HUES6 (cell line): ENCODE data around the gene ZNF276.
A peak's percentile ranks its signal among the peaks of the same experiment; 100 is the strongest.

Experiments used
- H3K27ac ChIP-seq: 2 replicates; pipeline ENCODE4 v1.7.0; 2013; ENCODE audit warnings: low read depth, mild to moderate bottlenecking, low read length, inconsistent platforms
- H3K27me3 ChIP-seq: 2 replicates; pipeline ENCODE4 v1.6.1; 2013; ENCODE audit warnings: low read length; ENCODE audit not compliant: control insufficient read depth, insufficient read depth
- H3K36me3 ChIP-seq: 2 replicates; pipeline ENCODE4 v1.6.1; 2013; ENCODE audit warnings: low read length; ENCODE audit not compliant: control insufficient read depth, insufficient read depth
- H3K4me1 ChIP-seq: 2 replicates; pipeline ENCODE4 v1.6.1; 2013; ENCODE audit warnings: low read length; ENCODE audit not compliant: control insufficient read depth, insufficient read depth
- H3K4me3 ChIP-seq: 2 replicates; pipeline ENCODE4 v1.5.1; 2013; ENCODE audit warnings: low read depth, low read length
- H3K9ac ChIP-seq: one replicate; pipeline ENCODE4 v1.6.1; 2013; ENCODE audit warnings: mild to moderate bottlenecking, low read length
- H3K9me3 ChIP-seq: 2 replicates; pipeline ENCODE4 v1.6.1; 2013; ENCODE audit warnings: low read depth, low read length; ENCODE audit not compliant: control insufficient read depth, insufficient read depth

The ZNF276 gene

DNA sequence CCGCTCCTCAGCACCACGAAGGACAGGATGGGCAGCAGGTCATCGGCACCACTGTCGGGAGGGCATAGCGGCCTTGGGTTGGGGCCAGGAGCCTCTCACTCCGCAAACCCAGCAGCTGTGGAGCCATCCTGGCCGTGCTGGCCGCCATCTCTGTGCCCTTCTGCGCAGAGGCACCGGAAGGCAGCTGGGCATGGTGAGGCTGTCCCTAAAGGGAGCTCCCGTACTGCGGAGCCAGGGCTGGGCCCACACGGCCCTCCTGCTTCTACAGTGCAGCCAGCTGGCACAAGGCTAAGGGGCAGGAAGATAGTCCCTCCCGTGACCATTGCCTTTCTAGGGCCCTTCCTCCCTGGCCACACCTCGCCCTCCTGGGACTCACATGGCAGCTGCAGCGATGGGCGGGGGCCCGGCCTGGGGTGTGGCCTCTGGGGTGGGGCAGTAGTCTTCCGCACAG lies 12.8 kb upstream of the ZNF276 start:
- H3K9me3 ChIP-seq: no peaks in the 10 kb centered on the region
- no peak overlapping the region for H3K9ac ChIP-seq
- H3K4me3 ChIP-seq: no peak overlapping the region
- H3K36me3 ChIP-seq: no peaks in the 10 kb centered on the region
- H3K27me3 ChIP-seq: peaks cover 12% of the 10 kb centered on the region
- peaks cover 23% of the 10 kb centered on the region for H3K4me1 ChIP-seq
- H3K27ac ChIP-seq: no peak overlapping the region

GRCh38 chr16:89709166-89709565 lies 12.2 kb upstream of the ZNF276 start:
- Histone ChIP-seq H3K4me1 (peaks cover 23% of the 10 kb centered on the region), H3K9ac (peak overlapping the region; percentile 67), H3K27ac (no peak overlapping the region; the same call in 1 of the 2 replicates), H3K9me3 (no peaks in the 10 kb centered on the region), H3K27me3 (peaks cover 11% of the 10 kb centered on the region), H3K4me3 (no peak overlapping the region), H3K36me3 (peaks cover under 1% of the 10 kb centered on the region; the same call in 1 of the 2 replicates)

- Histone ChIP-seq H3K9me3 (no peaks in the 10 kb centered on the region), H3K27me3 (peaks cover 7% of the 10 kb centered on the region), H3K9ac (peak overlapping the region; percentile 67), H3K27ac (no peak overlapping the region; the same call in 1 of the 2 replicates), H3K4me1 (peaks cover 23% of the 10 kb centered on the region), H3K36me3 (peaks cover 5% of the 10 kb centered on the region; the same call in 1 of the 2 replicates), H3K4me3 (no peak overlapping the region)
These were observed 11.5 kb upstream of the ZNF276 start for GRCh38 chr16:89709716-89710432.

GRCh38 chr16:89710709-89711564 lies 10.4 kb upstream of the ZNF276 start:
- Histone ChIP-seq H3K27ac (no peak overlapping the region), H3K4me1 (peaks cover 23% of the 10 kb centered on the region), H3K4me3 (no peak overlapping the region), H3K9ac (no peak overlapping the region), H3K9me3 (no peaks in the 10 kb centered on the region), H3K27me3 (peaks cover 4% of the 10 kb centered on the region), H3K36me3 (peaks cover 5% of the 10 kb centered on the region; the same call in 1 of the 2 replicates)

DNA sequence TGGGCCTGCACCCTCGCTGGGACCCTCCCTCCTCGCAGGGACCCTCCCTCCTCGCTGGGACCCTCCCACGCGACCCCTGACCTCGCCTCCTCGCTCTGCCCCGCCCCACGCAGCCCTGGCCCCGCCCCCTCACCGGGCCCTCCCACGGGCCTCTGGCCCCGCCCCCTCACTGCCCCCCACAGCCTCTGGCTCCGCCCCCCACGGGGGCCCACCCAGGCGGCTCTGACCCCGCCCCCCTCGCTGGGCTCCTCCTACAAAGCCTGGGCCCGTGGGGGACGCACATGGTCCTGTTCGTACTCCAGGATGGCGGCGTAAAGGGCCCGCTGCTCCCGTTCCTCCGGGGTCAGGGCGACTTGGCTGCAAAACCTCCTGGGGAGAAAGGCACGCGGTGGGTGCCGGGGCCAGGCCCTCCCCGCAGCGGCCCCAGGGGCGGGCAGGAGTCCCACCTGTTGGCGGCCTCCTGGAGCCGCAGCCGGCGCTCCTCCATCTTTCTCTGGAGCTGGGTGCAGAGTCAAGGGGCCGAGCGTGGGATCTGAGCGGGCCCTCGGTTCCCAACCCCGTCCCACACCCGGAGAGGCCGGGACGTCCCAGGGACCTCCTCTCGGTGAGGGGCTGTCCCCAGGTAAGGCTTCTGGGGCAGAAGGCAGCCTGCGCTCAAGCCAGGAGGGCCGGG lies 9.6 kb upstream of the ZNF276 start:
- Histone ChIP-seq H3K9ac (peak overlapping the region; percentile 80), H3K27me3 (peaks cover 4% of the 10 kb centered on the region), H3K36me3 (peaks cover 5% of the 10 kb centered on the region; the same call in 1 of the 2 replicates), H3K9me3 (no peaks in the 10 kb centered on the region), H3K27ac (no peak overlapping the region), H3K4me3 (peak overlapping the region; percentile 91), H3K4me1 (peaks cover 23% of the 10 kb centered on the region)

GRCh38 chr16:89712274-89712781 lies 9.0 kb upstream of the ZNF276 start:
- H3K9me3 ChIP-seq: no peaks in the 10 kb centered on the region
- peaks cover 8% of the 10 kb centered on the region; the same call in 1 of the 2 replicates for H3K36me3 ChIP-seq
- H3K4me1 ChIP-seq: peaks cover 23% of the 10 kb centered on the region
- peak overlapping the region; percentile 80 for H3K9ac ChIP-seq
- H3K27me3 ChIP-seq: peaks cover 4% of the 10 kb centered on the region
- no peak overlapping the region for H3K27ac ChIP-seq
- H3K4me3 ChIP-seq: peak overlapping the region; percentile 91

DNA sequence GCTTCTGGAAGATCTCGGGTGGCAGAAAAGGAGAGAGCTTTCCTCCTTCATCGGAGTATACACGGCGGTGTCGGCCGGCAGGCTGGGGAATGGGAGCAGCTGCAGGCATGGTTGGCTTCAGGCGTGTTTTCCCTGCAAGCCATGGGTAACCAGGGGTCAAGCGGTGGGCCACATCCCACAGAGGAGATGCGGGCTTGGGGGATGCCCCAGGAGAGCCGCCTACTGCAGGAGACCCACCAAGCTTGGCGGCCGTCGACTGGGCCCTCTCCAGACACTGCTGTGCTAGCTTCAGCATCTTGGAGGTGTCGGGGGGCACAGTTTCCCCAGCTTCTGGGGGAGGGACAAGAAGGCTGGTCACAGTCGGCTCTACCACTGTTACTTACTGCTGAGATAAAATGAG lies 4.8 kb upstream of the ZNF276 start:
- H3K4me1 ChIP-seq: 0 out of 2 replicates have a peak, but pooled peaks cover 3% of the 10 kb centered on the region
- no peak overlapping the region for H3K9ac ChIP-seq
- no peak overlapping the region for H3K27ac ChIP-seq
- peaks cover 8% of the 10 kb centered on the region; the same call in 1 of the 2 replicates for H3K36me3 ChIP-seq
- H3K27me3 ChIP-seq: peaks cover 16% of the 10 kb centered on the region
- H3K9me3 ChIP-seq: no peaks in the 10 kb centered on the region
- H3K4me3 ChIP-seq: no peak overlapping the region

DNA sequence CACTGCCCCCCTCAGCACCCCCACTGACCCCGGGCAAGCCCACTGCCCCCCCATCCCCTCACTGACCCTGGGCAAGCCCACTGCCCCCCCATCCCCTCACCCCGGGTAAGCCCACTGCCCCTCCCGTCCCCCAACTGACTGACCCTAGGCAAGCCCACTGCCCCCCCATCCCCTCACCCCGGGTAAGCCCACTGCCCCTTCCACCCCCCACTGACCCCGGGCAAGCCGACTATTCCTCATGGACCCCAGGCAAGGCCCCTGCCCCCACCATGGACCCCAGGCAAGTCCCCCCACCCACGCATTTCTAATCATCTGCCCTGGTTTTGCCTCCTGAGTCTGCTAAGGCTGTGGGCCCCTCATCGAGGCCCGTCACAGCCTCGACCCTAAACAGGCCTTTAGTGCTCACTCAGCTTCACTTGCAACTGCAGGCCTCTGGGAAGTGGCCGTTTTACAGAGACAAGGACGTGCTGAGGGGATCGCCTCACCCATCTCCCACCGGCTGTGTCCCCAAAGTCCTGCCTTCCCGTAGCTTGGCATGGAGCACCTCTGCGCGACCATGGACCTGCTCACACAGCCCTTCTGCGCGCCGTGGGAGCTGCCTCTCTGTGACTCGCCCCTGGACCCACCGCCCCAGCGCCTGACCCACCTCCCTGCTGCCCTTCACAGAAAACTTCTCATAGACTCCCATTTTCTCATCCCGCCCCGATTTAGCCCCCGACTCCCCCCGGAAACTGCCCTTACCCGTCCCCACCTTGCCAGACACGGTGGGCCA lies 4.2 kb upstream of the ZNF276 start:
- Histone ChIP-seq H3K9me3 (no peaks in the 10 kb centered on the region), H3K27ac (no peak overlapping the region), H3K36me3 (peaks cover 8% of the 10 kb centered on the region; the same call in 1 of the 2 replicates), H3K9ac (no peak overlapping the region), H3K4me1 (0 out of 2 replicates have a peak, but pooled peaks cover 3% of the 10 kb centered on the region), H3K4me3 (no peak overlapping the region), H3K27me3 (peaks cover 19% of the 10 kb centered on the region)

DNA sequence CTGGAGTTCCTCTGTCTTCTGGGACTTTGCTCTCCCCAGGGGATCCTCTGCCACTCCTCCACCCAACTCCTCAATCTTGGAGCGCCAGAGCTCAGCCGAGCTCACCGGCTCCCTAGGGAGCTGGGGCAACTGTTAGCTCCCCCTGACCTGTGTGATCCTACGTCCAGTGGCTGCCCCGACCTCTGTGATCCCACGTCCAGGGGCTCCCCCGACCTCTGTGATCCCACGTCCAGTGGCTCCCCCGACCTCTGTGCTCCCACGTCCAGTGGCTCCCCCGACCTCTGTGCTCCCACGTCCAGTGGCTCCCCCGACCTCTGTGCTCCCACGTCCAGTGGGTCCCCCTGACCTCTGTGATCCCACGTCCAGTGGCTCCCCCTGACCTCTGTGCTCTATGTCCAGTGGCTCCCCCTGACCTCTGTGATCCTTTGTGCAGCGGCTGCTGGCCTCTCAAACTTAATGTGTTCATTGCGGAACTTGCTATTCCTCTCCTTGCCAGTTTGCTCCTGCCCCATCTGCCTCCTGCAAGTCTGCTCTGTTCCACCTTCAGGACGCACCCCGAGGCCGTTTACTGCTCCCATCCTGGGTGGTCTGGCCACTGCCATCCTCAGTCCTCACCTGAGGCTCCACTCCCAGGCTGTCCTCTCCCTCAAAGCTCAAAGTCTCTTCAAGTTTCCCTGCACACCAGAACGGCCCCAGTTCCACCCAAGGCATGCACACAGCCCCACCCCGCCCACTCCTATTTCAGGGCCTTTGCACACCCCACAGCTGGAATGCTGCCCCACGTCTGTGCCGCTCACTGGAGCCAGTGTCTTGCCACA lies 3.4 kb upstream of the ZNF276 start:
- H3K4me1 ChIP-seq: peaks cover 8% of the 10 kb centered on the region
- peaks cover 8% of the 10 kb centered on the region; the same call in 1 of the 2 replicates for H3K36me3 ChIP-seq
- H3K4me3 ChIP-seq: no peak overlapping the region
- no peak overlapping the region for H3K9ac ChIP-seq
- peaks cover 27% of the 10 kb centered on the region for H3K27me3 ChIP-seq
- H3K9me3 ChIP-seq: no peaks in the 10 kb centered on the region
- no peak overlapping the region for H3K27ac ChIP-seq
